AG09309 (cell line): ENCODE results near the gene TMEM184A.

Experiments
- DNase-seq: peaks from one replicate; pipeline ENCODE4 v3.0.0-alpha.2; 2010; ENCODE audit warnings: low read depth
- H3K4me3 ChIP-seq: 2 replicates; pipeline ENCODE4 v1.5.1; 2011; ENCODE audit warnings: mild to moderate bottlenecking, low read depth, low read length, moderate library complexity; ENCODE audit not compliant: control insufficient read depth
- CTCF ChIP-seq: IDR thresholded peaks from 2 replicates; pipeline ENCODE4 v1.5.1; 2011; ENCODE audit warnings: mild to moderate bottlenecking, low read depth, low read length, inconsistent platforms; ENCODE audit not compliant: insufficient read depth, control insufficient read depth; ENCODE audit errors: missing control alignments

Gene TMEM184A

GRCh38 chr7:1555813-1556543, at the start of gene TMEM184A:
TMEM184A (minus strand) TSS chr7:1556205; CDS start chr7:1555484, 721 bp downstream.
- peak; percentile 30 for TF ChIP-seq CTCF
- no peak within 1 kb of the TSS for H3K4me3 ChIP-seq
- DNase-seq = no peak

- TF ChIP-seq CTCF = no peak
- no peak overlapping the region for H3K4me3 ChIP-seq
- no peak for DNase-seq
Observed at GRCh38 chr7:1604383-1604782, 48.4 kb upstream of the TMEM184A start.

- no peak overlapping the region for H3K4me3 ChIP-seq
- no peak for DNase-seq
- TF ChIP-seq CTCF = no peak
Observed at GRCh38 chr7:1603346-1604225, 47.6 kb upstream of the TMEM184A start.

GRCh38 chr7:1602386-1602785, 46.4 kb upstream of the TMEM184A start:
- no peak for TF ChIP-seq CTCF
- H3K4me3 ChIP-seq = no peak overlapping the region
- DNase-seq = no peak

GRCh38 chr7:1601956-1602355, 46.0 kb upstream of the TMEM184A start:
- no peak overlapping the region for H3K4me3 ChIP-seq
- no peak for DNase-seq
- TF ChIP-seq CTCF = no peak

GRCh38 chr7:1599640-1600395, 43.8 kb upstream of the TMEM184A start:
- H3K4me3 ChIP-seq = no peak overlapping the region
- DNase-seq = no peak
- TF ChIP-seq CTCF = no peak
